ENCODE measurements around the gene TMEM250.
"Not testable (repeated sequence)": the region's sequence is repeated elsewhere in the genome, so short reads cannot be mapped to it uniquely, and the experiment has no call there.

Gene TMEM250

DNA sequence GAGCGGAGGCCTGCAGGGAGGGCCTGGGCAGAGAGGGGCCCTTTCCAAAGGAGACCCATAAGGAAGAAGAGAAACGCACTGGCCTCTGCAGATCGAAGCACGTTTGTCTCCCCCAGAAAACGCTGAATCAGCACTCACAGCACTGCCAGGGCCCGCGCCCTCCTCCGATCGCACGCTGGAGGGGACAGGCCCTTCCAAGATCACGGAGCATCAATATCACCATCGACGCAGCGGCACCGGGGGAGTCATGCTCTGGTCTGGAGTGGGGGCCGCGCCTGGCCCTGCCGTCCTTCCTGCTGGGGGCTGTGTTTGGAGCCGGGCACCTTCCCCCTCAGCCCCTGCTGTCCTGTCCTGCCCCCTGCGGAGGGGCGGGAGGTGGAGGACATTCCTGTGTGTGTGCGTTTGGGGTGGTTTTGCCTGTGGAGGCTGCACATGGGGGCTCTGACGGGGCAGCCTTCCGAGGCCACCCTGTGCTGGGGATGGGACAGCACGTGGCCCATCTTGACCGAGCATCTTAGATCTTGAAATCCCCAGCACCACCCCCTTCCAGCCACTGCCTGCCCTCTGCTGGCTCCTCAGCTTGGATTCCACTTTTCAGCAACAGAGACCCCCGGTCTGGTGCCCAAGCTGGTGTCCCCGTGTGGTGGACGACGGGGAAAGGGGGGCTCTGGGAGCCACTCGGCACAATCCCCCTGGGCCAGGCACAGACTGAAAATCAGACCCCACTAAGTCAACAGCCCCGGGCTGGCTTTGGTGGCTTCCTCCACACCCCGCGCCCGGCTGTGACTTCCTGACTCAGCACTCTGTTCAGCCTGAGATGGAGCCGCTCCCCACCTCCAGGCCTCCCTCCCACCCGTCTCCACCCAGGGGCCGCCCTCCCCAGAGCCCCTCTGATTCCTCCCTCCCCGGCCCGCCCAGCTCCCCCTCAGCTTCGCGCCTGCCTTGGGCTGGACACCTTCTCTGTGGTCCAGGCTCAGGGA, 8.3 kb downstream of the TMEM250 start:
- no peak for DNase-seq (ENCODE audit: low read depth)

DNA sequence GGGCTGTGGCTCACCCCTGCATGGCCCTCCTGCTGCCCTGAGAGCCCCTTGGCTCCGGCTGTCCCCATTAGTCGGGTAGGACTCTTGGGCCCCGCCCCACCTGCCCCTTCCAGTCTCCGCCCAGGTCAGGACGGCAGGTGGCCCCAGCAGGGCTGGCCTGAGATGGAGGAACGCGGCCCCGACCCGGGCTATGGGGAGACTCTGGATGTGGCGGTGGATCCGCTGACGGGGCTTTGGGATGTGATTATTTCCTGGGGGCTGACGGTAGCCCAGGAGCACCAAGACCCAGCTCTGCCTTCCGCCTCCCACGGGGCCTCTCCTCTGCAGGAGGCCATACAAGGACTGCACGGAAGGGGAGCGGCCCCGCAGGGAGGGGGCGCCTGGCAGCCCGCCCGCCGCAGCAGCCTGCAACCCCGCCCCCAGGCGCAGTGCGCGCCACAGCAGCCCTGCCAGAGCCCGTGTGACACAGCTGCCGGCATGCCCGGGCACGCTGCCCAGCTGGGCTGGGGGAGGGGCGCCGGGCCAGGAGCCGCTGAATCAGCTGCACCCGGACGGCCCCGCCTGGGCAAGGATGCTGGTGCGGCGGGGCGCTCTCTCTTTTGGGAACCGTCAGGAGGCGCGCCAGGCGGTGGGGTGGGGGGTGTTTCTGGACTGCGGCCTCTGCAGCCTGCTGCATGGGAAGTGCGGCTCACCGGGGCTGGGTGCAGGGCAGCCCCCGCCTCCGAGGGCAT, 9.2 kb downstream of the TMEM250 start:
- DNase-seq (ENCODE audit: low read depth): peak; percentile 87

DNA sequence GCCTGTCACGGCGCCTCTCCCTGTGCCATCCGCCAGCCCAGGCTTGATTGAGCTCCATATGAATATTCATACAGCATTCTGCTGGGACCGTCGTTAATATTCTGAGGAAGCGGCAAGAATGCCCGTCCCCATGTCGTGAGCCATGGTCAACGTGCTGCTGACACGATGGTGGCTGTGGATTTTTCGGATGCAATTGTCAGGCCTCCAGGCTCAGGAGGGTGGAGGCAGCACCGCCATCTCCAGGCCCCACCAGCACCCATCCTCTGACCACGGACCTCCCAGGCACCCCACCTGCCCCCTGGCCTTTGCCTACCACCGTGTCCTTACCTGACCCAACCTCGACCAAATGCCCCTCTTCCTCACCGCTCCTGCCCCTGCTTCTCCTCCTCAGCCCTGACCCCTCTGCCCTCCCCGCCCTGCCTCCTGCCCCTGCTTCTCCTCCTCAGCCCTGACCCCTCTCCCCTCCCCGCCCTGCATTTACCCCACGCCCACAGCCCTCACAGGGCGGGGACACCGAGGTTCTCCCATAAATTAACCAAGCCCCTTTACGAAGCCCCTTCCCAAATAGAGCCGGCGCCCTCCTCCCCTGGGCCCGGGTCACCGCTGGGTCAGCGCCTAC, 9.9 kb downstream of the TMEM250 start:
- DNase-seq (ENCODE audit: low read depth): no peak

DNA sequence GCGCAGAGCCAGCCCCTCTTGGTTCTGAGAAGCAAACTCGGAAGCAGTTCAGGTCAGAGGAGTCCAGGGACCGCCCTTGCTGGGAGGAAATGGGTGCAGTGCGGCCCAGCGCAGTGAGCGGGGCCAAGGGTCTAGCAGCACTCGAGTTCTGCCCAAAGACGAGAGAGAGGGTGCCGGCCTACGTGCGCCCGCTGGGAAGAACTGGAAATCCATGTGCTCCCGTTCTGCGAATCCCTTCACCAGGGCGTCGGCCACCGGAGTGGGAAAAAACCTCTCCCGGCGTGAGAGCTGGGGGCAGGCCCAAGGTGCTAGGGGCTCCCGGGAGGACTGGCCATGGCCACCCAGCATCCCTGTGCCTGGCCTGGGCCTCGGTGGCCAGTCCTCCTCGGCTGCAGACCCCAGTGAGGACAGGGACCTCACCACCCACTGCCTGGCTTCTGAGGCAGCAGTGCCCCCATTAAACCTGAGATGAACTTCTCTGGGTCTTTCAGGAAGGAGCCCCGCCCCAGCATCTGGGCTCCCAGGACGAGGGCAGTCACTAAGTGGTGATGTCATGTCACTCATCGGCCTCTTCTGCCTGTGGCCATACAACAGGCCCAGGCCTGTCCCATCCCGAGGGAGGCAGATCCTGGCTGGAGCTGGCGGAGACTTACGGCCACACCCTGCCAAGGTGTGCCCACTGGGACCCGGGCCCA, 10.6 kb downstream of the TMEM250 start:
- DNase-seq (ENCODE audit: low read depth): no peak

DNA sequence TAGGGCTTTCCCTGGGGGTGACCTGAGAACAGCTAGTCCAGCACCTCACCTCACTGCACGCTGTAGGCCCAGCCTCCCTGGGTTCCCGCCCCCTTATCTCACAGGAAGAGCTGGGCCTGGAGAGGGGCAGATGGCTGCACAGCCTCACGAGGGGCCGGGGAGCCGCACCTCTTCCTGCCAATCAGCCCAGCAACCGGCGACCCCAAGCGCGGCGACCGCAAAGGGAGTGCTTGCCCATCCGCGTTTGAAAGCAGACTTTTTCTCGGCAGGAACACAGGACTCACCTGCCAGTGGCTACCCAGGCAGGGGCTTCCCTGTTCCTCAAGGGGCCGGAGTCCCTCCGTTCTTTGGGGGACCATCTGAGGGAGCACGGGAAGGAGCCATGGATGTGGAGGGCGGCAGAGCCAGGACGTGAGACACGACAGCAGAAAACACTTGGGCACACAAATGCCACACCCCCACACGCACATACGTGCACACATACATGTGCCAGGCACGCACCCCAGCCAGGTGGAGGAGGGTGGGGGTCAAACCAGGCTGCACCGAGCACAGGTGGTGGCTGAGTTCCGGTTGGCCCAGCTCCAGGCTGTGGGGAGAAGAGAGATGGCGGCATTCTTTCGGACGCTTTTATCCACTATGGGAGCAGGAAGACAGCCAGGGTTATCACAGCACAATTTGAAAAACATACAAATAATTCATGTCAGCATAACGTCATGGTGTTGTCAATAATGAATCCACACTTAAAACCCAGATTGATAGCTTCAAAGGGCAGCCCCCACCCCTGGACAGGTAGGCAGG, 11.3 kb downstream of the TMEM250 start:
- no peak for DNase-seq (ENCODE audit: low read depth)

DNA sequence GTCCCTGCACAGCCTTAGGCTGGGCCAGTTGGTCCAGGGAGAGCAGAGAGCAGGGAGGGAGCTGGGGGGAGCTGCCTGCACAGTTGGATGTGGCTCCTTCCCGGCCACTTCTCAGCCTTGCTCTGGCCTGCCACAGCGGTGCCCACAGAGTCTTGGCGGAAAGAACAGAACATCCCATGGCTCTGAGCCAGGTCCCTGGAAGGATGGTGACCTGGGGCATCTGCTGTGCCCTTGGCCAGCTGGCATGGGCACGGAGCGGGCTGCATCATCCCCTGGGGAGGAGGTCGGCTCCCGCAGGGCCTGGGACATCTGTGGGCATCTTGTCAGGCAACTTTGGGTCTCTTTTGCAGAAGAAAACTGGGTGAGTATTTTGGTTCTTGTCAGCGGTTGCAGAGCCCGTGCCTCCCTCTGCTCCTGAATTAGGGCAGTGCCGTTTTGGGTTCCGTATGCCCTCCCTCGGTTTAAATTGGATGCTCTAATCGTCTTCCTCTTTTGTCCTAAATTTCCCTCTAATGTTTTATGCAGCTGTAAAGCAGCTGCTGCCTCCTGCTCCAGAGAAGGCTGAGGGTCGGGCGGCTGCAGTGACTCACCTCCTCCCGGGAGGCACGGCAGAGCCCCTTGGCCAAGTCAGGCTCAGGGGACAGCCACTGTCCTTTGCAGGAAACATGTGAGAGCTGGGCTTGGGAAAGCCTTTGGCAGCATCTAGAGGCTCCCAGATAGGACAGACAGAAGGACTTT, 13.1 kb downstream of the TMEM250 start:
- DNase-seq (ENCODE audit: low read depth): no peak

DNA sequence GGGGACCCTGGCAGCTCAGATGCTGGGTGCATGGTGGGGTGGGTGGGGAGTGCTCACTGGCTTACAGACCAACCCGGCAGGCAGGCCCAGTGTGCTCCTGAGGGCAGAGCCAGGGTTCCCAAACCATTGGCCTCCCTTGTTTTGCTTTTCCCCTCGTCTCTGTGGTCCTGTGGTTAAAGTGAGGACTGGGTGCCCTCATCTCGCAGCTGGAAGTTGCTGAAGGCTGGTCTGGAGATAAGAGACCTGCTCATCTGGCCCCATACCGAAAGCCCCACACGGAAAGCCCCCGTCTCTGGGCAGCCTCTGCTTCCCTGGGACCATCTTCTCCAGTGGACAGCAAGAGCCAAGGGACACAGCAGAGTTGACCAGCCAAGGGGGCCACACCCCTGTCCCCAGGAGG, 13.8 kb downstream of the TMEM250 start:
- DNase-seq (ENCODE audit: low read depth): no peak

DNA sequence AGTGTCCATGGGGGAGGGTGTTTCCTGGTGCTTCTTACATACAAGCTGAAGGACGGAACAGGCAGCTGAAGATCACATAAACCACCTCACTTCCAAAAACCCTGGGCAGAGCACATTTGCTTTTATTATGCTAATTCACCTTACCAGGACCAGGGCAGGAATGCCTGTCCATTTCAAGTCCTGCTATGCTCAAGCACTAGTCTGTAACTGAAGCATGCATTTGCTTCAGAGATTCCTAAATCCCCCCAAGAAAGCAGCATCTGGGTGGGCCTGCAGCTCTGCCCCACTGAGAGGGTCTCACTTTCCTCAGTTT, 14.2 kb downstream of the TMEM250 start:
- no peak for DNase-seq (ENCODE audit: low read depth)

DNA sequence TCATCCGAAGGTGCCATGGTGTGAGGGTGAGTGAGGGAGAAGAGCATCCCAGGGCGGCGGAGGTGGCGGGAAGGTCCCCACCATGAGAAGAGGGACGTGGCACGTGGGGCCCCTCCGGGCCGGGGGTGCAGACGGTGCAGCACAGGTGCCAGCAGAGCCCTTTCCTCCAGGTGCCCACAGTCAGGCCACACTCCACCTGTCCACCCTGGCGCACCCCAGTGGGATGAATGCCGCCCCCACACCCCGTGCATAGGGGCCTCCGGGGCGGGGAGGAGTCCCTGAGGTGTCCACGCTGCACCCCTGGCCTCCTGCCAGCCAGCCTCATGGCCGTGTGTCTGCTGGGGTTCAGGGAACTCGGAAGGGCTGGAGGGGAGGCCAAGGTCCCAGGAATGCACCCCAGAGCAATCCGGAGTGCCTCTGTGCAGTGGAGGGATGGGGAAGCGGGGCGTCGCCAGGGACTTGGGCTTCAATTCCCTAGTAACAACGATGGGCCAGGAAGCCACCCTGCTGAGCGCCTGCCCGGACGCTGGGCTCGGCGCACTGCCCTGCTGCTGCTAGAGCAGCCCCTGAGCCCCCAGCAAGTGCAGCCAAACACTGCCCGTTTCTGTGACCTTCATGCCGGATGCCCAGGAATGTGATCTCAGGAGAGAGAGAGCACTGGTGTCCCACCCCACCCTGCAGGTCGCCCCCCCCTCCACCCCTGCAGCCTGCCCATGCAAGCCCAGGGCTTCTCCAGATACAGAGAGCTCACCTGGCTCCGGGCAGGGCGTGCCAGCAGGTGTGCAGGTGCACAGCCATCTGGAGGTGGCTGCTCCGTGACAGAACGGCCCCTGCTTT, 14.8 kb downstream of the TMEM250 start:
- no peak for DNase-seq (ENCODE audit: low read depth)

DNA sequence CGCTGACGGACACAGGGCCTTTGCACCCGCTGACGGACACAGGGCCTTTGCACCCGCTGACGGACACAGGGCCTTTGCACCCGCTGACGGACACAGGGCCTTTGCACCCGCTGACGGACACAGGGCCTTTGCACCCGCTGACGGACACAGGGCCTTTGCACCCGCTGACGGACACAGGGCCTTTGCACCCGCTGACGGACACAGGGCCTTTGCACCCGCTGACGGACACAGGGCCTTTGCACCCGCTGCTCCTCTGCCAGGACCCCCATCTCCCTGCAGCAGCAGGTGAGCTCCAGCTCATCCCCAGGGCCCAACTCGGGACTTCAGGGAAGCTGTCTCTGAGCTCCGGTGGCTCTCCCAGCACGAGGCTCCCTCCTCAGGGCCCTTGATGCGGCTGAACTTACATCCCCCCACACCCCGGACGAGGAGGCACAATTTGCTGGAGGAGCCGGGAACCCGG, 17.0 kb downstream of the TMEM250 start:
- DNase-seq (ENCODE audit: low read depth): not testable (repeated sequence)

DNA sequence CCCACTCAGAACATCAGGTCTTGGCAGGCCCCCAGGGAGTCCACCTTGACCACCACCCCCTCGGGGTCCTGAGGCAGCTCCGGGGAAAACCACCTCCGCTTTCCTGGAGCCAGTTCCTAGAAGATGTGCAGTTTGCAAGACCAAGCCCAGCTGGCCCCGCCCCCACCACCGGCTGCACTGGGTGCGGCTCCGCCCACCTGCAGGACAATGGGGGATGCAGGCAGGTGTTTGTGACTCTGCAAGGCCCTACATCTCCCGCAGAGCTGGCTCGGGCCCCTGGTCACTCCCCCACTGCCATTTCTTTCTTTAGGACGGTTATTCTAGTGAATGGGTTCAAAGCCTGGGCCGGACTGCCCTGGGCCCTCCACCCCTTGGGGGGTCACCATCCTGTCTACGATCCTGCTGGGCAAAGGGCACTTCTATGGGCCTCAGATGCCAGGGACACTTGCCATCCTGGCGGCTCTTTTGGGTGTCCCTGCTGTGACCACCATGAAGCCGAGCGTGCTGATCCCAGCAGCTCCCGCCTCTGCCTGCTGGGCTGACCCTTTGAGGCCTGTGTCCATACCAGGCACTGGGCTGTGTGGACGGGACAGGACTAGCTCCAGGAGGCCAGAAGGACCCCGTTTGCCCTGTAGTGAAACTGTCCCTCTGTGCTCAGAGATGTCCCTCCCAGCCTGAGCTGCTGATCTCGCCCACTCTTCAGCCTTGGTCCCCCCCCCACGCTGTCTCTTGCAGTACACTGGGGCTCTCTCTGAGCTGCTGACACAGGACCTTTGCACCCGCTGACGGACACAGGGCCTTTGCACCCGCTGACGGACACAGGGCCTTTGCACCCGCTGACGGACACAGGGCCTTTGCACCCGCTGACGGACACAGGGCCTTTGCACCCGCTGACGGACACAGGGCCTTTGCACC, 17.7 kb downstream of the TMEM250 start:
- no peak for DNase-seq (ENCODE audit: low read depth)

DNA sequence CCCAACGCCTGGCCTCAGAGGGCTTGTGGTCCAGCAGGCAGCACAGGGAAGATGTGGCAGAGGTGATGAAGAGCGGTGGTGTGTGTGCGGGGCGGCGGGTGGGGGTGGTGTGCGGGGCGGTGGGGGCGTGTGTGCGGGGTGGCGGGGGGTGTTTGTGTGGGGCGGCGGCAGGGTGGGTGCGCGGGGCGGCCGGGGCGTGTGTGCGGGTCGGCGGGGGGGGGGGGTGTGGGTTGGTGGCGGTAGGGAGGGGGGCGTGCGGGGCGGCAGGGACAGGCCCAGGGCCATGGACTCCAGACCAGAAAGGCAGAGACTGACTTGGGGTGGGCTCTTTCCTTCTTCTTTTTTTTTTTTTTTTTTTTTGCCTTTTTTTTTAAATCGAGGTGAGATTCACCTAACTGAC, 19.1 kb downstream of the TMEM250 start:
- no peak for DNase-seq (ENCODE audit: low read depth)

DNA sequence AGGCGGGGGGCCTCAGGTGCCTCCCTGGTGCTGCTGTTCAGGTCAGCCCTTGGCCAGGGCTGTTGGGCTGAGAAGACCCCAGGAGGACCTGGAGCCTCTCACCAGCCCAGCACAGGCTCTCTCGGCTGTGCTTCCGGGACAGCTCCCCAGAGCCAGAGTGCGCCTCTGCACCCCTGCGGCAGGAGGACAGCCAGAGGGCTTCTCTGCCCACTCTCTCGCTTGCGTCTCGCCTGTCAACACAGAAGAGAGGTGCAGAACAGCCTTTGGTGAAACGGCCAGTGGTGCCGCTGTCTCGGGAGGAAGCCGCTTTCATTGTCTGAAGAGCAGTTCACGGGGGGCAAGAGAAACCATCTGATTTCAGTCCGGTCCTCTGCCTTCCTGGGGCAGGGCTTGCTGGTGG, 19.8 kb downstream of the TMEM250 start:
- DNase-seq (ENCODE audit: low read depth): no peak

DNA sequence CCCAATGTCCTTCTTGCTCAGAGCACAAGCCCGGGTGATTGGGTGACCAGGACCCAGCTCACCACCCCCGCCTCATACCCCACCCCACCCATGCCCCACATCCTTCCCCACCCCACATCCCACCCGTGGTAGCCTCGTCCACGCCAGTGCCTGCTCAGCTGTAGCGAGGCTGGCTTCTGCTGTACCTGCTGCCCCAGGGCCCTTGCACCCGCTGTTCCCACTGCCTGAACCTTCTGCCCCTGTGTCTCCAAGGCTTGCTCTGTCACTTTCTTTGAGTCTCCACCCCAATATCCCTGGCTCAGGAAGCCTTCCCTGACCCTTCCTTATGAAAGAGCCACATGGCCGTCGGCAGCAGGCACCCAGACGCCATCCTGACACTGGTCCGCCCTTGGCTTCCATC, 20.5 kb downstream of the TMEM250 start:
- DNase-seq (ENCODE audit: low read depth): no peak

DNA sequence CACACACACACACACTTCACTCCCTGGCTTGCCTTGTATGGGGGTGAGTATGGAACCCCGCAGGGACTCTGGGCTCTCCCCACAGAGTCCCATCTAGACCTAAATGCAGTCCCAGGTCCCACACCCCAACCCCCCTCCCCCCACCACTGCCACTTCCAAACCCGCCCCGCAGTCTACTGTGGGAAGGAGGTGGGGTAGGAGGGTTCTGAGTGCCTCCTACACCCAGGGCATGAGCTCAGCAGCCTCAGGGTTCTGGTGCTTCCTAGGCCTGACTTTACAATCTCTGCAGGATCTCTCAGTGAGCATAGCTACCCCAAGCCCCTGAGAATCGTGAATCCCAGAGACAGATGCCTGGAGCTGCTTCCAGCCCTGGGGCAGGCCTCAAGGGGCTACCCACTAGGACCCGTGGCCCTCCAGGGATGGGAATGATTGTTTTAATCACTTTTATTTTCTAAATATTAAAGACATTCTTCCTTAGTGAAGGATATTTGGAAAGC, 22.1 kb downstream of the TMEM250 start:
- DNase-seq (ENCODE audit: low read depth): no peak

DNA sequence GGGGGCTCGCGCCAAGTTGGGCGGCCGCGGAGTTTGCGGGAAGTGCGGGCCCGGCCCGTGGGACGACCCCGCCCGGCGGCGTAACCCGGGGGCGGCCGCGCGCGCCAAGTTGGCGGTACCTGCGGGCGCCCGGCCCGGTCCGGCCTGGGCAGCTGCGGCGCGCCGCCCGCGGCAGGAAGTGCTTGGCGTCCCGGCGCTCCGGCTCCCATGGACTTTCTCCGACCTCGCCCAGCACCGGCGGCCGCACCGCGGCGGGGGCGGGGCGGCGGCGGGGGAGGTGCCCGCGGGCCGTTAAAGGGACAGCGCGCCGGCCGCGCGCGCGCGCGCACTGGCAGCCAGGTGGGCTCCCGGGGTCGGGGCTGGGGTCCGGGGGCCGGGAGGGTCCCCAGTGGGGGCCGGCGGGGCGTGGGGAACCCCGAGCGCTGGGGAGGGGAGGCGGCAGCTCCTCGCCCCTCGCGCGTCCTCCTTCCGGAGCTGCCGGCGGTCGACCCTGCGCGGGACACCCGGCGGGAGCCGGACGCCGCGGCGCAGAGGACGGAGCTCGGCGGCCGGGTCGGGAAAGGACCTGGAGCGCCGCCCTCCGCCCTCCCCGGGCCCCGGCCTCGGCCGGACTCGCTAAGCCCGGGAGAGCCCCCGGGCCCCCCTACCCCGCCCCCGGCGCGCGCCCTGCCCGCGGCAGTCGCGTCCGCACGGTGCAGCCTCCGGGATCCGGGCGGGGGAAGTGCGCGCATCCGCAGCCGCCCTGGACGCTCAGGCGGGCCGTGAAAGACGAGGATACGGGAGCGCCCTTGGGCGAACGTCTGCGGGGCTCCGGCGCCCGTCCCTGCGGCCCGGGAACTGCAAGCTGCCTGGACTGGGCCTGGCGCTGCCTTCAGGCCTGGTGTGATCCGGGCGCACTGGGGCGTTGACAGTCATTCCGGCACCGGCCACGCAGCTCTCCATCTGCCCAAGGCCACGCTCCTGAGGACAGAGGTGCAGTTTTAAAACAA, 23.3 kb downstream of the TMEM250 start, which contains the start of gene NACC2:
Gene NACC2, minus strand, starts transcription at position 220 of the 989 bp plus-strand sequence. CDS start 44,768 bp downstream, outside the sequence.
- no peak for DNase-seq (ENCODE audit: low read depth)
